Nephron (organoid): ENCODE results near the gene HLA-DRA.
"Not testable (repeated sequence)": the region's sequence is repeated elsewhere in the genome, so short reads cannot be mapped to it uniquely, and the experiment has no call there.

Source experiments
- H3K27ac Mint-ChIP-seq, 3 experiments: 2 replicates each; pipeline ENCODE4 v1.8.0; 2020; ENCODE audit warnings: mixed read lengths in 3 of 3, mild to moderate bottlenecking in 2 of 3, moderate library complexity in 1 of 3
- H3K27me3 Mint-ChIP-seq: 2 replicates; pipeline ENCODE4 v1.8.0; 2021; ENCODE audit warnings: low read depth, mild to moderate bottlenecking, moderate library complexity, mixed read lengths
- H3K36me3 Mint-ChIP-seq: 2 replicates; pipeline ENCODE4 v1.8.0; 2020; ENCODE audit warnings: low read depth, mixed read lengths
- H3K4me1 Mint-ChIP-seq: 2 replicates; pipeline ENCODE4 v1.8.0; 2020; ENCODE audit warnings: mixed read lengths
- H3K4me3 Mint-ChIP-seq, 3 experiments: 2 replicates each; pipeline ENCODE4 v1.8.0; 2020; ENCODE audit warnings: mild to moderate bottlenecking in 3 of 3, mixed read lengths in 3 of 3, moderate library complexity in 2 of 3
- H3K9me3 Mint-ChIP-seq: 2 replicates; pipeline ENCODE4 v1.8.0; 2020; ENCODE audit warnings: mixed read lengths
- TF ChIP-seq, protein P1 (sequence below), 3 experiments: fragments of 200-600 bp; sonication (generic); IDR thresholded peaks; one replicate each; pipeline ENCODE4 v1.5.0; 2021; ENCODE audit warnings: antibody characterized with exemption in 3 of 3; ENCODE audit not compliant: unreplicated experiment in 3 of 3

Gene HLA-DRA

GRCh38 chr6:32459781-32460424 lies 20.2 kb downstream of the HLA-DRA start:
- Mint-ChIP-seq H3K4me1 (no peaks in the 10 kb centered on the region), H3K9me3 (peaks cover 17% of the 10 kb centered on the region), H3K27ac (no peak overlapping the region), H3K4me3 (no peak overlapping the region), H3K36me3 (no peaks in the 10 kb centered on the region), H3K27me3 (peaks cover 9% of the 10 kb centered on the region)
- TF ChIP-seq, protein P1, sequence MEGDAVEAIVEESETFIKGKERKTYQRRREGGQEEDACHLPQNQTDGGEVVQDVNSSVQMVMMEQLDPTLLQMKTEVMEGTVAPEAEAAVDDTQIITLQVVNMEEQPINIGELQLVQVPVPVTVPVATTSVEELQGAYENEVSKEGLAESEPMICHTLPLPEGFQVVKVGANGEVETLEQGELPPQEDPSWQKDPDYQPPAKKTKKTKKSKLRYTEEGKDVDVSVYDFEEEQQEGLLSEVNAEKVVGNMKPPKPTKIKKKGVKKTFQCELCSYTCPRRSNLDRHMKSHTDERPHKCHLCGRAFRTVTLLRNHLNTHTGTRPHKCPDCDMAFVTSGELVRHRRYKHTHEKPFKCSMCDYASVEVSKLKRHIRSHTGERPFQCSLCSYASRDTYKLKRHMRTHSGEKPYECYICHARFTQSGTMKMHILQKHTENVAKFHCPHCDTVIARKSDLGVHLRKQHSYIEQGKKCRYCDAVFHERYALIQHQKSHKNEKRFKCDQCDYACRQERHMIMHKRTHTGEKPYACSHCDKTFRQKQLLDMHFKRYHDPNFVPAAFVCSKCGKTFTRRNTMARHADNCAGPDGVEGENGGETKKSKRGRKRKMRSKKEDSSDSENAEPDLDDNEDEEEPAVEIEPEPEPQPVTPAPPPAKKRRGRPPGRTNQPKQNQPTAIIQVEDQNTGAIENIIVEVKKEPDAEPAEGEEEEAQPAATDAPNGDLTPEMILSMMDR (IDR thresholded peaks at IDR 0.05; ENCODE audit: unreplicated experiment in 3 of 3) = no peak

GRCh38 chr6:32460528-32460927 lies 20.8 kb downstream of the HLA-DRA start:
- H3K27me3 Mint-ChIP-seq = peaks cover 11% of the 10 kb centered on the region
- peaks cover 17% of the 10 kb centered on the region for H3K9me3 Mint-ChIP-seq

DNA sequence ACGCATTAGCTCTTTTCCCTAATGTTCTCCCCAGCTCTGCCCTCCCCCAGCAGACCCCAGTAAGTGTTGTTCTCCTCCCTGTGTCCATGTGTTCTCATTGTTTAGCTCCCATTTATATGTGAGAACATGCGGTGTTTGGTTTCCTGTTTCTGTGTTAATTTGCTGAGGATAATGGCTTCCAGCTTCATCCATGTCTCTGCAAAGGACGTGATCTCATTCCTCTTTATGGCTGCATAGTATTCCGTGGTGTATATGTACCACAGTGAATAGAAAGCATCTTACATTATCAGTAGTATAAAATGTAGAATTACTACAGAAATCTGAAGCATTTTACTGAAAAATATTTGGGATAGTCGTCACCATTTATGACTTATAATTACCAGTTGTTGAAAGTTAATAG lies 21.8 kb downstream of the HLA-DRA start:
- Mint-ChIP-seq H3K4me1 (no peaks in the 10 kb centered on the region), H3K9me3 (peaks cover 14% of the 10 kb centered on the region), H3K4me3 (no peak overlapping the region), H3K27me3 (peaks cover 7% of the 10 kb centered on the region), H3K36me3 (no peaks in the 10 kb centered on the region), H3K27ac (no peak overlapping the region)
- TF ChIP-seq, protein P1 (IDR thresholded peaks at IDR 0.05; ENCODE audit: unreplicated experiment in 3 of 3) = no peak

More at GRCh38 chr6:32460528-32460927, 20.8 kb downstream of the HLA-DRA start:
- Mint-ChIP-seq H3K4me3 (no peak overlapping the region), H3K4me1 (no peaks in the 10 kb centered on the region), H3K27ac (no peak overlapping the region), H3K36me3 (no peaks in the 10 kb centered on the region)
- TF ChIP-seq, protein P1 (IDR thresholded peaks at IDR 0.05; ENCODE audit: unreplicated experiment in 3 of 3) = no peak

DNA sequence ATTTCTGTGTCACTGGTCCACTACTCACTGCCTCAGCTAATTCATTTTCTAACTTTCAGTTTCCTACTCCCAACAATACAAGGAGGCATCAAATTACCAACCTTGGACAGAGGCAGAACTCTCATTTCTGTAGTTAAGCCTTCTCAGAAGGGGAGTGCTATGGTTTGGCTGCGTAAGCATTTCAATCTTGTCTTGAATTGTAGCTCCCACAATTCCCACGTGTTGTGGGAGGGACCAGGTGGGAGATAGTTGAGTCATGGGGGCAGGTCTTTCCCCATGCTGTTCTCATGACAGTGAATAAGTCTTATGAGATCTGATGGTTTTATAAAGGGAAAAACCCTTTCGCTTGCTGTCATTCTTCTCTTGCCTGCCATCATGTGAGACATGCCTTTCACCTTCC lies 22.9 kb downstream of the HLA-DRA start:
- Mint-ChIP-seq H3K4me3 (no peak overlapping the region), H3K9me3 (peaks cover 9% of the 10 kb centered on the region), H3K4me1 (no peaks in the 10 kb centered on the region), H3K27ac (no peak overlapping the region), H3K27me3 (peaks cover 7% of the 10 kb centered on the region), H3K36me3 (no peaks in the 10 kb centered on the region)
- TF ChIP-seq, protein P1 (IDR thresholded peaks at IDR 0.05; ENCODE audit: unreplicated experiment in 3 of 3) = no peak

GRCh38 chr6:32467743-32468503 lies 28.2 kb downstream of the HLA-DRA start:
- not testable (repeated sequence) for H3K27ac Mint-ChIP-seq, H3K36me3 Mint-ChIP-seq, H3K4me1 Mint-ChIP-seq, H3K4me3 Mint-ChIP-seq, H3K9me3 Mint-ChIP-seq
- peaks cover 13% of the 10 kb centered on the region for H3K27me3 Mint-ChIP-seq

DNA sequence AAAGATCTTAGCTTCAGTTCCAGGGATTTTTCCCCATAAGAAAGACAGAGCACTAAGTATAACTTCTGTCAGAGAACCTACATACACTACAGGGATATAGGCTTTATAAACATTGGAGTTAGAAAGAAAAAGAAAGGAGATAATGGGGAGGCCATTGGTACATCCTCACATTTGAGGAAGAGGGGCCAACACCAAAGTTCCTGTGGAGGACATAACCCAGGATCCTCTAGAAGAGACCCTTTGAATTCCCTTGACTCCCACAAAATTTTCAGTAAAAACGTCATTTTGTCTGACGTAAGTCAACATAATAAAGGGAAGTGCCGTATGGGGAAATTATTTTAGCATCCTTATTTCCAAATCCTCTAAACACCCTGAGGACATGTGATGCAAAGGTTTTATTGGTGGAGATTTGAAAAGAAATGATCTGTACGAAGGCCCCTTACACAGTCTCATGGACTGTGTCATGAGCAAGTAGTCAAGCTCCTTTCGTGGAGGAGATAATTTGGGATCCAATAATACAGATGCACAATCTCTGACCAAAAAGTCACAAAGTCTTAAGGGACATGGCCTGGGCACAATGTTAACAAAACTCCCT lies 33.2 kb downstream of the HLA-DRA start:
- Mint-ChIP-seq H3K4me3 (no peak overlapping the region), H3K9me3 (no peaks in the 10 kb centered on the region), H3K36me3 (peaks cover 3% of the 10 kb centered on the region), H3K27ac (no peak overlapping the region), H3K27me3 (peaks cover 9% of the 10 kb centered on the region), H3K4me1 (no peaks in the 10 kb centered on the region)
- TF ChIP-seq, protein P1 (IDR thresholded peaks at IDR 0.05; ENCODE audit: unreplicated experiment in 3 of 3) = no peak

- H3K36me3 Mint-ChIP-seq, H3K4me1 Mint-ChIP-seq, H3K27me3 Mint-ChIP-seq, H3K9me3 Mint-ChIP-seq, H3K27ac Mint-ChIP-seq, H3K4me3 Mint-ChIP-seq: not testable (repeated sequence)
Observed at GRCh38 chr6:32473376-32474348, 34.0 kb downstream of the HLA-DRA start.
